GM12878 (cell line): ENCODE measurements around the gene SUCO. TPM values are rescaled to one million over a fixed set of nuclear protein-coding genes. Genes with fewer than 3 reads are reported as not detected.

Experiments
- ATAC-seq: fragments of 200-7000 bp; cut with Tn5 transposase; 3 replicates; pipeline ENCODE4 v1.9.1; 2020; ENCODE audit warnings: mild to moderate bottlenecking, moderate library complexity
- BruUV-seq: library from RNA; stranded (reverse); fragments of 400-500 nt; replicated peaks from 2 replicates; lab custom pipeline; 2021; lab: Mats Ljungman, UMichigan
- CTCF ChIA-PET: fragments of 300-600 bp; sonication (Branson Sonifier 250); formaldehyde crosslinking; extraction: SDS; loops from one replicate; lab custom pipeline; 2021; ENCODE audit warnings: inconsistent platforms; lab: Yijun Ruan, JAX
- POLR2A ChIA-PET: fragments of 350-600 bp; formaldehyde crosslinking; extraction: SDS; loops from one replicate; lab custom pipeline; 2021; ENCODE audit warnings: inconsistent platforms; lab: Charles Lee
- RAD21 ChIA-PET: fragments of 300-600 bp; sonication (Branson Sonifier 250); formaldehyde crosslinking; loops from one replicate; lab custom pipeline; 2023; ENCODE audit warnings: antibody characterized with exemption; ENCODE audit not compliant: unreplicated experiment; lab: Charles Lee
- SMC1A ChIA-PET: fragments of 300-600 bp; sonication (Branson Sonifier 250); formaldehyde crosslinking; loops from one replicate; lab custom pipeline; 2023; ENCODE audit not compliant: unreplicated experiment, uncharacterized antibody; lab: Charles Lee
- DNase-seq: peaks from one replicate; pipeline ENCODE4 v3.0.0-alpha.2; 2011; ENCODE audit warnings: low read depth, low spot score
- FAIRE-seq: peaks from 3 replicates; lab custom pipeline; 2011; peaks lifted over from hg19 to GRCh38; lab: Jason Lieb, UNC
- H2AFZ ChIP-seq: 2 replicates; pipeline ENCODE4 v1.6.0; 2011; ENCODE audit warnings: low read depth, low read length, control low read depth; ENCODE audit not compliant: control insufficient read depth
- H3K27ac ChIP-seq: 2 replicates; pipeline ENCODE4 v1.5.1; 2011; ENCODE audit warnings: control low read depth; ENCODE audit not compliant: control insufficient read depth, insufficient read depth
- H3K27me3 ChIP-seq, 2 experiments: replicated peaks in 1 of 2; 2 replicates each; pipeline versions ENCODE4 v1.6.0 to v1.6.1; 2011; ENCODE audit warnings: low read length in 1 of 2; ENCODE audit not compliant: control insufficient read depth in 2 of 2, insufficient read depth in 2 of 2
- H3K36me3 ChIP-seq, 2 experiments: 2 replicates each; pipeline ENCODE4 v1.5.1; 2011; ENCODE audit warnings: low read length in 1 of 2; ENCODE audit not compliant: control insufficient read depth in 2 of 2, insufficient read depth in 2 of 2
- H3K4me1 ChIP-seq: 2 replicates; pipeline ENCODE4 v1.6.1; 2011; ENCODE audit warnings: mild to moderate bottlenecking, low read length, moderate library complexity, mixed read lengths; ENCODE audit not compliant: control insufficient read depth, insufficient read depth
- H3K4me2 ChIP-seq: 2 replicates; pipeline ENCODE4 v1.6.0; 2011; ENCODE audit warnings: control low read depth; ENCODE audit not compliant: control insufficient read depth, insufficient read depth
- H3K4me3 ChIP-seq: fragments of 200-600 bp; sonication (generic); 2 replicates; pipeline ENCODE4 v1.5.1; 2016
- H3K79me2 ChIP-seq: 2 replicates; pipeline ENCODE4 v1.6.0; 2011; ENCODE audit warnings: low read length; ENCODE audit not compliant: control insufficient read depth, insufficient read depth
- H3K9ac ChIP-seq: 2 replicates; pipeline ENCODE4 v1.8.0; 2011; ENCODE audit warnings: low read length, control low read depth, mixed read lengths; ENCODE audit not compliant: control insufficient read depth, insufficient read depth
- H3K9me3 ChIP-seq: replicated peaks from 3 replicates; pipeline ENCODE4 v1.5.1; 2011; ENCODE audit warnings: mild to moderate bottlenecking, low read length; ENCODE audit not compliant: control insufficient read depth, insufficient read depth
- H4K20me1 ChIP-seq: 2 replicates; pipeline ENCODE4 v1.6.0; 2011; ENCODE audit not compliant: control insufficient read depth, insufficient read depth
- ATF3 ChIP-seq: IDR thresholded peaks from 2 replicates; pipeline ENCODE4 v1.6.1; 2011; ENCODE audit warnings: low read depth, mild to moderate bottlenecking, low read length, moderate library complexity, borderline replicate concordance; ENCODE audit errors: extremely low read depth
- ETV6 ChIP-seq, 2 experiments: fragments of 450-650 bp in 1 of 2; IDR thresholded peaks in 1 of 2; conservative IDR thresholded peaks in 1 of 2; 2 replicates each; pipeline ENCODE4 v1.6.1; 2014; ENCODE audit warnings: antibody characterized with exemption in 1 of 2, borderline replicate concordance in 1 of 2, low read depth in 1 of 2, mild to moderate bottlenecking in 1 of 2, moderate library complexity in 1 of 2
- GATAD2B ChIP-seq: fragments of 450-650 bp; conservative IDR thresholded peaks from 2 replicates; pipeline ENCODE4 v1.6.1; 2017; ENCODE audit warnings: low read depth, mild to moderate bottlenecking, moderate library complexity
- HDGF ChIP-seq: fragments of 450-650 bp; IDR thresholded peaks from 2 replicates; pipeline ENCODE4 v1.6.1; 2016; ENCODE audit warnings: antibody characterized with exemption
- MTA2 ChIP-seq: fragments of 450-650 bp; IDR thresholded peaks from 2 replicates; pipeline ENCODE4 v1.6.1; 2016; ENCODE audit warnings: low read depth, mild to moderate bottlenecking, moderate library complexity
- NFXL1 ChIP-seq: fragments of 450-650 bp; IDR thresholded peaks from 2 replicates; pipeline ENCODE4 v1.6.1; 2017; ENCODE audit warnings: antibody characterized with exemption, mild to moderate bottlenecking, borderline replicate concordance
- SMAD1 ChIP-seq: fragments of 450-650 bp; IDR thresholded peaks from 2 replicates; pipeline ENCODE4 v1.6.1; 2018; ENCODE audit warnings: mild to moderate bottlenecking, low read depth; ENCODE audit not compliant: partially characterized antibody
- STAT1 ChIP-seq: fragments of 450-650 bp; conservative IDR thresholded peaks from 2 replicates; pipeline ENCODE4 v1.6.1; 2014; ENCODE audit warnings: antibody characterized with exemption, mild to moderate bottlenecking
- ZBTB11 ChIP-seq: fragments of 450-650 bp; formaldehyde crosslinking; IDR thresholded peaks from 2 replicates; pipeline ENCODE4 v1.5.0; 2022; ENCODE audit warnings: mild to moderate bottlenecking, missing genetic modification characterization
- WGBS: methylation state at CpG from one replicate; pipeline ENCODE4 v1.1.6; 2016; ENCODE audit warnings: low lambda C conversion rate; ENCODE audit not compliant: insufficient replicate concordance, insufficient coverage; ENCODE audit errors: missing lambda C conversion rate; 5-methylcytosine and 5-hydroxymethylcytosine counted together
- in situ Hi-C: fragments of 300-500 bp; cut with MboI; formaldehyde crosslinking; loops from 9 replicates; pipeline ENCODE4 v1.14.3; 2018; ENCODE audit warnings: mixed read lengths
- intact Hi-C: fragments of 100-400 bp; cut with micrococcal nuclease; formaldehyde crosslinking; loops from one replicate; pipeline ENCODE4 v1.14.2; 2022; ENCODE audit not compliant: unreplicated experiment
- polyA plus RNA-seq, 11 experiments: library from polyadenylated mRNA; depleted of rRNA in 4 of 11; unstranded in 6 of 11; stranded (reverse) in 5 of 11; fragments of >200 nt; fragmentation: Nextera tagmentation in 4 of 11; fragmentation: Illumina TruSeq in 1 of 11; extraction: Ambion mirVana in 4 of 11; extraction: Trizol in 1 of 11; gene quantifications; 1 replicate in 1 of 11; 2 replicates in 10 of 11; pipeline versions ENCODE4 v1.2.1 to v1.2.3, GENCODE V29; 2011 to 2016; ENCODE audit warnings: inconsistent platforms in 2 of 11, missing spikeins in 2 of 11, low read depth in 1 of 11
- total RNA-seq, 4 experiments: library from RNA; depleted of rRNA in 3 of 4; stranded (reverse); fragments of >200 nt in 3 of 4; fragmentation: Illumina TruSeq in 1 of 4; extraction: Trizol in 1 of 4; gene quantifications; 2 replicates each; pipeline versions ENCODE4 v1.2.1 to v1.2.3, GENCODE V29; 2013 to 2021

The SUCO gene
- total and polyA plus RNA-seq, 10 of the 15 experiments (the other 5 are each of a cell fraction or from before 2014, with no cell fraction given), result 1.7 to 15.3 (median 8.4) TPM

GRCh38 chr1:172641492-172641891 lies 108.5 kb downstream of the SUCO start:
- Histone ChIP-seq H4K20me1 (no peaks in the 10 kb centered on the region), H3K9me3 (no peaks in the 10 kb centered on the region), H3K79me2 (no peaks in the 10 kb centered on the region), H2AFZ (no peak overlapping the region), H3K4me2 (no peak overlapping the region), H3K27ac (no peak overlapping the region), H3K9ac (no peak overlapping the region), H3K36me3 (no peaks in the 10 kb centered on the region)
- no TSS peak for BruUV-seq
- DNase-seq (no peak), ATAC-seq (no peak), FAIRE-seq (no peak)
- SMC1A ChIA-PET, result interaction anchor here (0.7 kb wide), 1 partner anchor 148 kb away, joined by 4 read pairs; no protein-coding TSS in a partner anchor
- POLR2A ChIA-PET, result no interaction called here
- RAD21 ChIA-PET, result no interaction called here
- intact Hi-C loops, result no loop called here
- 50% methylated on average over 5 of the region's 5 CpGs for WGBS
- CTCF ChIA-PET, result interaction anchor here (0.6 kb wide), 1 partner anchor 36 kb away, joined by 3 read pairs; no protein-coding TSS in a partner anchor
- TF ChIP-seq HDGF, result no peak
- TF ChIP-seq ZBTB11 (CRISPR knock-in tag), result no peak
- no peak for TF ChIP-seq STAT1
- no peak for TF ChIP-seq ETV6 (conservative IDR thresholded peaks at IDR 0.05 in 1 of 2, IDR thresholded peaks at IDR 0.05 in 1 of 2; ENCODE audit: borderline replicate concordance in 1 of 2, low read depth in 1 of 2)
- TF ChIP-seq ATF3, result no peak
- no peak for TF ChIP-seq MTA2
- TF ChIP-seq GATAD2B, result no peak
- no peak for TF ChIP-seq NFXL1
- TF ChIP-seq SMAD1, result no peak
- TF ChIP-seq, all 136 proteins: peak for 0
- peaks cover 31% of the 10 kb centered on the region for H3K4me1 ChIP-seq
- in situ Hi-C loops, result no loop called here
- peaks cover 1 to 10% of the 10 kb centered on the region in 2 experiments; a peak in 2 of 4 replicates for H3K27me3 ChIP-seq
- H3K4me3 ChIP-seq, result no peak overlapping the region
